Activated CD4-positive, alpha-beta T cell treated with anti-CD3 and anti-CD28 coated beads, Interleukin-2, amount 10 ng/mL, durations not matched to agents 7 days and 5 days (primary cell): ENCODE measurements around the gene SMAGP. TPM values are rescaled to one million over a fixed set of nuclear protein-coding genes. Genes with fewer than 3 reads are reported as not detected.
"Not testable (repeated sequence)": the region's sequence is repeated elsewhere in the genome, so short reads cannot be mapped to it uniquely, and the experiment has no call there.

Experiments used
- CTCF ChIA-PET: fragments of 350-600 bp; sonication (Branson Sonifier 250); formaldehyde crosslinking; loops from one replicate; lab custom pipeline; 2021; ENCODE audit warnings: antibody characterized with exemption; lab: Charles Lee
- POLR2A ChIA-PET: fragments of 350-600 bp; sonication (Branson Sonifier 250); formaldehyde crosslinking; loops from one replicate; lab custom pipeline; 2021; ENCODE audit warnings: antibody characterized with exemption; lab: Charles Lee
- DNase-seq: peaks from one replicate; pipeline ENCODE4 v3.0.0-alpha.2; 2020
- H3K27ac Mint-ChIP-seq: one replicate; pipeline ENCODE4 v1.8.0; 2021; ENCODE audit warnings: mild to moderate bottlenecking, moderate library complexity, mixed read lengths
- H3K27me3 Mint-ChIP-seq: one replicate; pipeline ENCODE4 v1.8.0; 2021; ENCODE audit warnings: mixed read lengths
- H3K36me3 Mint-ChIP-seq: one replicate; pipeline ENCODE4 v1.8.0; 2021; ENCODE audit warnings: low read depth, mixed read lengths
- H3K4me1 Mint-ChIP-seq: one replicate; pipeline ENCODE4 v1.8.0; 2021; ENCODE audit warnings: mixed read lengths
- H3K4me3 Mint-ChIP-seq: one replicate; pipeline ENCODE4 v1.8.0; 2021; ENCODE audit warnings: mild to moderate bottlenecking, moderate library complexity, mixed read lengths
- H3K9me3 Mint-ChIP-seq: one replicate; pipeline ENCODE4 v1.8.0; 2021; ENCODE audit warnings: mixed read lengths
- total RNA-seq, 2 experiments: library from RNA; stranded (reverse); gene quantifications; one replicate each; pipeline ENCODE4 v1.2.3, GENCODE V29; 2021

Gene SMAGP
- total RNA-seq, 2 experiments from 2014 or later: 1.6 to 1.7 TPM

GRCh38 chr12:51259600-51259999, 10.6 kb downstream of the SMAGP start:
- DNase-seq, POLR2A ChIA-PET: not testable (repeated sequence)

GRCh38 chr12:51254536-51254935, 15.7 kb downstream of the SMAGP start:
- Mint-ChIP-seq H3K4me3 (no peak overlapping the region), H3K36me3 (no peaks in the 10 kb centered on the region), H3K27ac (no peak overlapping the region), H3K4me1 (peaks cover 4% of the 10 kb centered on the region), H3K27me3 (no peaks in the 10 kb centered on the region), H3K9me3 (no peaks in the 10 kb centered on the region)
- ChIA-PET POLR2A (no interaction called here), CTCF (interaction anchor here (0.7 kb wide), 1 partner anchor 171 kb away, joined by 3 read pairs; the partner anchor contains the start of gene CSRNP2)
- DNase-seq: no peak

More at GRCh38 chr12:51259600-51259999, 10.6 kb downstream of the SMAGP start:
- CTCF ChIA-PET: interaction anchor here (0.5 kb wide), 1 partner anchor 18 kb away, joined by 4 read pairs; no protein-coding TSS in a partner anchor
- H3K36me3 Mint-ChIP-seq, H3K4me3 Mint-ChIP-seq, H3K27me3 Mint-ChIP-seq, H3K27ac Mint-ChIP-seq, H3K9me3 Mint-ChIP-seq: not testable (repeated sequence)
- peaks cover 11% of the 10 kb centered on the region for H3K4me1 Mint-ChIP-seq

- ChIA-PET POLR2A (no interaction called here), CTCF (interaction anchor here (0.5 to 2.1 kb wide), 12 partner anchors 9 to 488 kb away, joined by 3 to 12 read pairs (median 4); partner anchors contain the start of genes DAZAP2 and SMAGP)
- DNase-seq: no peak
- no peaks in the 10 kb centered on the region for H3K9me3 Mint-ChIP-seq
- no peak overlapping the region for H3K27ac Mint-ChIP-seq
- no peak overlapping the region for H3K4me3 Mint-ChIP-seq
- peaks cover 7% of the 10 kb centered on the region for H3K4me1 Mint-ChIP-seq
- peaks cover 2% of the 10 kb centered on the region for H3K36me3 Mint-ChIP-seq
- no peaks in the 10 kb centered on the region for H3K27me3 Mint-ChIP-seq
These were observed 16.9 kb downstream of the SMAGP start for GRCh38 chr12:51253276-51253675.

DNA sequence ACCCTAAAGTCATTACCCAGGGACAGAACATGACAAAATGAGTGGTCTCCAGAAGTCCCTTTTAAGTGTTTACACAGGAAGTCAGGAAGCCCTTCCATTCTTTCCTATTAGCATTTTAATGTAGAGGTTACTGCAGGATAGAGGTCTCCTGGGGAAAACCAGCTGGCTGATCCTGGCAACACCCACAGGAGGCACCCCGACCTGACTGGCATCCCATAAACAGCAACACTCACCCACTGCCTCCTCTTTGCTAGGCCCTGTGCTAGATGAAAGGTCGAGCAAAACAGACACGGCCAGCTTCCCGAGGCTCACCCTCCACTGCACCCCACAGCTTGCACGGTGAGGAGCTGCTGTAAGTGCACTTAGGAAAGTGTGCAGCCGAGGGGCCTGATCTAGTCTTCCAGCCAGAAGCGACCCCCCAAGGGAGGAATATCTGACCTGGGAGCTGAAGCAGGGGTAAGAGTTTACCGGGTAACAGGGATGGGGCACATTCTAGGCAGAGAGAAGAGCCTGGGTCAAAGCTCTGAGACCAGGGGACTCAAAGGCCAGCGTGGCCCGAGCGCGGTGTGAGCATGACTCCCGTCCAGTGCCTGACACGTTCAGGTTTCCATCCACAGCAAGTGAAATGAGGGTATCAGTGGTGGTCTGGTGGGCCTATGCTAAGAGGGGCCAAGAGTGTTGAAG, 22.6 kb downstream of the SMAGP start:
- POLR2A ChIA-PET: no interaction called here
- CTCF ChIA-PET: interaction anchor here (0.6 to 1.3 kb wide), 2 partner anchors 21 to 28 kb away, joined by 3 read pairs; no protein-coding TSS in a partner anchor
- Mint-ChIP-seq H3K27me3 (no peaks in the 10 kb centered on the region), H3K4me3 (no peak overlapping the region), H3K27ac (peak overlapping the region; percentile 75), H3K4me1 (peaks cover 45% of the 10 kb centered on the region), H3K36me3 (peaks cover 35% of the 10 kb centered on the region), H3K9me3 (no peaks in the 10 kb centered on the region)
- DNase-seq: no peak

GRCh38 chr12:51246254-51246853, 23.9 kb downstream of the SMAGP start:
- Mint-ChIP-seq H3K27me3 (no peaks in the 10 kb centered on the region), H3K4me3 (peak overlapping the region; percentile 1), H3K9me3 (no peaks in the 10 kb centered on the region), H3K27ac (peak overlapping the region; percentile 77), H3K36me3 (peaks cover 46% of the 10 kb centered on the region), H3K4me1 (peaks cover 51% of the 10 kb centered on the region)
- ChIA-PET CTCF (interaction anchor here (1.2 to 1.5 kb wide), 2 partner anchors 16 to 28 kb away, joined by 5 to 6 read pairs; partner anchors contain the start of gene POU6F1), POLR2A (interaction anchor here (0.7 kb wide), 1 partner anchor 84 kb away, joined by 3 read pairs; no protein-coding TSS in a partner anchor)
- peak; percentile 49 for DNase-seq

GRCh38 chr12:51245476-51246253, 24.6 kb downstream of the SMAGP start:
- H3K9me3 Mint-ChIP-seq: no peaks in the 10 kb centered on the region
- POLR2A ChIA-PET: interaction anchor here (0.6 kb wide), 1 partner anchor 468 kb away, joined by 3 read pairs; no protein-coding TSS in a partner anchor
- H3K27ac Mint-ChIP-seq: peak overlapping the region; percentile 77
- CTCF ChIA-PET: interaction anchor here (0.5 to 1.5 kb wide), 4 partner anchors 15 to 132 kb away, joined by 3 to 6 read pairs (median 4); partner anchors contain the start of gene POU6F1
- peaks cover 52% of the 10 kb centered on the region for H3K36me3 Mint-ChIP-seq
- no peaks in the 10 kb centered on the region for H3K27me3 Mint-ChIP-seq
- no peak for DNase-seq
- H3K4me1 Mint-ChIP-seq: peaks cover 57% of the 10 kb centered on the region
- peak overlapping the region; percentile 1 for H3K4me3 Mint-ChIP-seq

- POLR2A ChIA-PET: interaction anchor here (0.8 kb wide), 1 partner anchor 96 kb away, joined by 3 read pairs; no protein-coding TSS in a partner anchor
- Mint-ChIP-seq H3K4me3 (no peak overlapping the region), H3K4me1 (peaks cover 67% of the 10 kb centered on the region), H3K9me3 (no peaks in the 10 kb centered on the region), H3K36me3 (peaks cover 64% of the 10 kb centered on the region), H3K27me3 (no peaks in the 10 kb centered on the region), H3K27ac (peak overlapping the region; percentile 3)
- no peak for DNase-seq
- CTCF ChIA-PET: interaction anchor here (1.0 to 1.9 kb wide), 2 partner anchors 9 to 82 kb away, joined by 4 to 12 read pairs; no protein-coding TSS in a partner anchor
These were observed 25.9 kb downstream of the SMAGP start for GRCh38 chr12:51244269-51244668.

GRCh38 chr12:51242876-51243275, 27.3 kb downstream of the SMAGP start:
- ChIA-PET POLR2A (no interaction called here), CTCF (interaction anchor here (1.9 kb wide), 1 partner anchor 10 kb away, joined by 12 read pairs; no protein-coding TSS in a partner anchor)
- H3K4me3 Mint-ChIP-seq: no peak overlapping the region
- peak overlapping the region; percentile 39 for H3K27ac Mint-ChIP-seq
- H3K4me1 Mint-ChIP-seq: peaks cover 66% of the 10 kb centered on the region
- H3K36me3 Mint-ChIP-seq: peaks cover 65% of the 10 kb centered on the region
- no peaks in the 10 kb centered on the region for H3K27me3 Mint-ChIP-seq
- H3K9me3 Mint-ChIP-seq: no peaks in the 10 kb centered on the region
- no peak for DNase-seq

DNA sequence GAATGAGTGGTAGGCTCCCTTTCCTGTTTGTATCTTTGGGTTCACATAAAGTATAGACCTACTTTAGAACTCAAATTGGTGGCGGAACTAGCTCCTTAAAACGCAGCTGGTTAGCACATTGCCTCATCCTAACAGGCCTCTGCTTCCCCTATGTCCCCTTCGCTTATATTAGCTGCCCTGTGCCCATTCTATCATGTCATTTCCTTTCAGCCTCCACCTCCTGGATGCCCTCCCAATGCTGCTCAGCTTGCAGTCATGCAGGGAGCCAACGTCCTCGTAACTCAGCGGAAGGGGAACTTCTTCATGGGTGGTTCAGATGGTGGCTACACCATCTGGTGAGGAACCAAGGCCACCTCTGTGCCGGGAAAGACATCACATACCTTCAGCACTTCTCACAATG, 28.1 kb downstream of the SMAGP start:
- Mint-ChIP-seq H3K4me1 (peaks cover 61% of the 10 kb centered on the region), H3K9me3 (no peaks in the 10 kb centered on the region), H3K27ac (no peak overlapping the region), H3K4me3 (no peak overlapping the region), H3K27me3 (no peaks in the 10 kb centered on the region), H3K36me3 (peaks cover 61% of the 10 kb centered on the region)
- no peak for DNase-seq
- POLR2A ChIA-PET: no interaction called here
- CTCF ChIA-PET: interaction anchor here (0.7 to 2.9 kb wide), 4 partner anchors 10 to 240 kb away, joined by 3 to 12 read pairs (median 5); partner anchors contain the start of gene POU6F1

DNA sequence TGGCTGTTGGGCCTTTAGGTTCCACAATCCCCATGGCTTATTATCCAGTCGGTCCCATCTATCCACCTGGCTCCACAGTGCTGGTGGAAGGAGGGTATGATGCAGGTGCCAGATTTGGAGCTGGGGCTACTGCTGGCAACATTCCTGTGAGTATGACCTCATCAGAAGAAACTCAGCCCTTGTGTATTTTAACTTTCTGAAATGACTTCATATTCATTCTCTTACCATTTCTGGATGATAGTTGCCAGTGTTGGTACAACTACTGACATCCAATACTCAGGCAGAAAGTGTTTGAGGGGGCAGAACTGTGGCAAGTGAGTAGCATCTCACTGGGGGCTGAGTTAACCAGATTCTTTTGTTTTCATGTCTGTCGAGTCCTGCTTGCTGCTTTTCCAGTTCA, 29.2 kb downstream of the SMAGP start:
- POLR2A ChIA-PET: interaction anchor here (0.6 kb wide), 1 partner anchor 1390 kb away, joined by 3 read pairs; no protein-coding TSS in a partner anchor
- Mint-ChIP-seq H3K27ac (no peak overlapping the region), H3K9me3 (no peaks in the 10 kb centered on the region), H3K4me1 (peaks cover 54% of the 10 kb centered on the region), H3K27me3 (no peaks in the 10 kb centered on the region), H3K36me3 (peaks cover 53% of the 10 kb centered on the region), H3K4me3 (peak overlapping the region; percentile 95)
- CTCF ChIA-PET: interaction anchor here (0.6 to 2.9 kb wide), 3 partner anchors 12 to 242 kb away, joined by 3 to 12 read pairs (median 4); no protein-coding TSS in a partner anchor
- no peak for DNase-seq

GRCh38 chr12:51238510-51239334, 31.5 kb downstream of the SMAGP start, which contains the start of gene DAZAP2:
Gene DAZAP2 (plus strand): TSS chr12:51238826. CDS start chr12:51238908, 82 bp downstream.
- ChIA-PET CTCF (interaction anchor here (0.7 to 1.9 kb wide), 11 partner anchors 8 to 196 kb away, joined by 3 to 8 read pairs (median 4); no protein-coding TSS in a partner anchor), POLR2A (interaction anchor here (0.5 to 1.3 kb wide), 5 partner anchors 18 to 191 kb away, joined by 3 to 6 read pairs (median 4); partner anchors contain the start of genes CSRNP2, LETMD1 and POU6F1)
- H3K4me3 Mint-ChIP-seq: peak within 1 kb of the TSS; percentile 95
- DNase-seq: peak; percentile 96
- H3K27ac Mint-ChIP-seq: peak within 1 kb of the TSS; percentile 100
- peaks cover 6% of the 10 kb centered on the region for H3K27me3 Mint-ChIP-seq
- H3K4me1 Mint-ChIP-seq: peaks cover 40% of the 10 kb centered on the region
- H3K9me3 Mint-ChIP-seq: no peaks in the 10 kb centered on the region
- H3K36me3 Mint-ChIP-seq: peaks cover 39% of the 10 kb centered on the region
